Measurements from ENCODE around the gene PCOLCE2. TPM values are rescaled to one million over a fixed set of nuclear protein-coding genes. Genes with fewer than 3 reads are reported as not detected.

Gene PCOLCE2
- total and polyA plus RNA-seq, 2 donors (not counting 3 experiments of a cell fraction or from before 2014, with no cell fraction given) = not detected

DNA sequence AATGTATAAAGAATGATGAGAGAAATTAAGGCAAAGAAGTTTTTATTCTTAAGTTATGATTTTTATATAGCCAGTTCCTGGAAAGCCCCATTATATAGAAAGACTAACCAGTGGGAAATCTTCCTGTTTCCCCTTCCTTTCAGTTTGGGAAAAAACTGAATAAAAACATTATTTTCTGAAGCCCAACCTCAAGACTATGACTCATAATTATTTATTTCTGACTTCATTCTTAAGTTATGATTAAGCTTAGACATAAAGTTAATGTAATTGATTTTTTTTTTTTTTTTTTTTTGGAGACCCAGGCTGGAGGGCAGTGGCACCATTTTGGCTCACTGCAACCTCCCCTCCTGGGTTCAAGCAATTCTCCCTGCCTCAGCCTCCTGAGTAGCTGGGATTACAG lies 109.3 kb downstream of the PCOLCE2 start:
- H3K27me3 ChIP-seq (ENCODE audit: control insufficient read depth in 2 of 2, insufficient read depth in 2 of 2, low read length in 2 of 2) = no peaks in the 10 kb centered on the region
- no peak overlapping the region for H3K4me2 ChIP-seq (ENCODE audit: insufficient read depth, low read length)
- no peaks in the 10 kb centered on the region for H3K36me3 ChIP-seq (ENCODE audit: control insufficient read depth in 2 of 2, extremely low read depth in 1 of 2, insufficient read depth in 2 of 2, low read length in 2 of 2)
- ChIA-PET POLR2A (interaction anchor here (0.7 kb wide), 1 partner anchor 256 kb away, joined by 4 read pairs; no protein-coding TSS in a partner anchor), CTCF (interaction anchor here (0.8 kb wide), 1 partner anchor 49 kb away, joined by 4 read pairs; no protein-coding TSS in a partner anchor)
- peak; percentile 29 for DNase-seq (ENCODE audit: low read depth, low spot score)
- no peak overlapping the region for H2AFZ ChIP-seq (ENCODE audit: low read depth, low read length)
- H3K9me3 ChIP-seq (replicated peaks; ENCODE audit: control insufficient read depth, insufficient read depth, low read length) = no peaks in the 10 kb centered on the region
- H3K9me1 ChIP-seq (replicated peaks; ENCODE audit: control insufficient read depth, extremely low read depth, insufficient read depth, low read length) = no peaks in the 10 kb centered on the region
- intact Hi-C loops (cut with micrococcal nuclease) = no loop called here
- no peak overlapping the region for H3K4me3 ChIP-seq (replicated peaks in 1 of 3; ENCODE audit: insufficient read depth in 1 of 3, low read depth in 1 of 3, low read length in 3 of 3)
- FAIRE-seq = no peak
- H3K79me2 ChIP-seq (ENCODE audit: control insufficient read depth, insufficient read depth, low read length) = no peaks in the 10 kb centered on the region
- H3K9ac ChIP-seq (replicated peaks; ENCODE audit: extremely low read depth, insufficient read depth, low read length) = no peak overlapping the region
- dilution Hi-C loops (cut with MboI; ENCODE audit: extremely low pct_ligation_motif_present, low sequenced_read_pairs) = no loop called here
- H3K4me1 ChIP-seq (ENCODE audit: control insufficient read depth, extremely low read depth, insufficient read depth, low read length) = no peaks in the 10 kb centered on the region
- H3K27ac ChIP-seq (ENCODE audit: insufficient read depth, low read depth, low read length) = no peak overlapping the region
- no TSS peak for BruUV-seq (replicated peaks)
- TF ChIP-seq FOS (IDR thresholded peaks at IDR 0.05; ENCODE audit: borderline replicate concordance, insufficient read depth, low read length) (peak; percentile 77), GATA2 (IDR thresholded peaks at IDR 0.05; ENCODE audit: insufficient read depth, insufficient read length, low read depth, low read length) (no peak), JUN (IDR thresholded peaks at IDR 0.05; ENCODE audit: borderline replicate concordance, insufficient read depth, insufficient read length, low read depth) (peak; percentile 3), POLR2A (IDR thresholded peaks at IDR 0.05; ENCODE audit: low read depth, low read length) (no peak)
- TF ChIP-seq, protein P1, sequence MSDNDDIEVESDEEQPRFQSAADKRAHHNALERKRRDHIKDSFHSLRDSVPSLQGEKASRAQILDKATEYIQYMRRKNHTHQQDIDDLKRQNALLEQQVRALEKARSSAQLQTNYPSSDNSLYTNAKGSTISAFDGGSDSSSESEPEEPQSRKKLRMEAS (IDR thresholded peaks at IDR 0.05; ENCODE audit: insufficient read depth, insufficient read length) = no peak
- no peaks in the 10 kb centered on the region for H4K20me1 ChIP-seq (replicated peaks; ENCODE audit: control insufficient read depth, extremely low read depth, insufficient read depth, low read length)

DNA sequence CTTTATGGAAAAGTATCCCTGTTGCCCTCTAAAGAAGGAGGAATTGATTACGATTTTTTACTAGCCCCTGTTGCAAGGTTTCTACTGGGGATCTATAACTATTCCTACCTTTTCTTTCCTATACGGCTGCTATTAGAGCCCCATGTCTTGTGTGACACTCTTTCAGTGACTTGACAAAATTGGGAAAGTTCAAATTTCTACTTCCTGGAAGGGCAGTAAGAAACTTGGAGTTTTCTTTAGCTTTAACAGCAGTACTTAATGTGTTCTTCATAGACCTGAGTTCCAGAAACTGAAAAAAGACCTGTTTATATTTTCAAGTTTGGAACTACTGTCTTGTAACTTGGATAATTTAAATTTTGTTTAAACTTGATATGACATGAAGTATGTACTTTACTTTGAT lies 110.3 kb downstream of the PCOLCE2 start:
- Histone ChIP-seq H3K27ac (ENCODE audit: insufficient read depth, low read depth, low read length) (no peak overlapping the region), H3K9me1 (replicated peaks; ENCODE audit: control insufficient read depth, extremely low read depth, insufficient read depth, low read length) (no peaks in the 10 kb centered on the region), H2AFZ (ENCODE audit: low read depth, low read length) (no peak overlapping the region), H3K4me2 (ENCODE audit: insufficient read depth, low read length) (no peak overlapping the region), H3K4me3 (replicated peaks in 1 of 3; ENCODE audit: insufficient read depth in 1 of 3, low read depth in 1 of 3, low read length in 3 of 3) (no peak overlapping the region), H3K4me1 (ENCODE audit: control insufficient read depth, extremely low read depth, insufficient read depth, low read length) (no peaks in the 10 kb centered on the region), H3K36me3 (ENCODE audit: control insufficient read depth in 2 of 2, extremely low read depth in 1 of 2, insufficient read depth in 2 of 2, low read length in 2 of 2) (no peaks in the 10 kb centered on the region), H3K79me2 (ENCODE audit: control insufficient read depth, insufficient read depth, low read length) (no peaks in the 10 kb centered on the region), H3K9ac (replicated peaks; ENCODE audit: extremely low read depth, insufficient read depth, low read length) (no peak overlapping the region), H4K20me1 (replicated peaks; ENCODE audit: control insufficient read depth, extremely low read depth, insufficient read depth, low read length) (no peaks in the 10 kb centered on the region), H3K9me3 (replicated peaks; ENCODE audit: control insufficient read depth, insufficient read depth, low read length) (no peaks in the 10 kb centered on the region), H3K27me3 (ENCODE audit: control insufficient read depth in 2 of 2, insufficient read depth in 2 of 2, low read length in 2 of 2) (no peaks in the 10 kb centered on the region)
- DNase-seq (ENCODE audit: low read depth, low spot score) (no peak), FAIRE-seq (no peak)
- TF ChIP-seq EZH2 (IDR thresholded peaks at IDR 0.05; ENCODE audit: borderline replicate concordance, low read depth, low read length, severe bottlenecking) = no peak
- TF ChIP-seq, protein P1 (IDR thresholded peaks at IDR 0.05; ENCODE audit: insufficient read depth, insufficient read length) = no peak
- TF ChIP-seq POLR2A (IDR thresholded peaks at IDR 0.05; ENCODE audit: low read depth, low read length) = no peak
- no peak for TF ChIP-seq JUN (IDR thresholded peaks at IDR 0.05; ENCODE audit: borderline replicate concordance, insufficient read depth, insufficient read length, low read depth)
- TF ChIP-seq FOS (IDR thresholded peaks at IDR 0.05; ENCODE audit: borderline replicate concordance, insufficient read depth, low read length) = no peak
- no peak for TF ChIP-seq MYC (IDR thresholded peaks at IDR 0.05; ENCODE audit: low read depth, low read length)
- TF ChIP-seq, protein P2, sequence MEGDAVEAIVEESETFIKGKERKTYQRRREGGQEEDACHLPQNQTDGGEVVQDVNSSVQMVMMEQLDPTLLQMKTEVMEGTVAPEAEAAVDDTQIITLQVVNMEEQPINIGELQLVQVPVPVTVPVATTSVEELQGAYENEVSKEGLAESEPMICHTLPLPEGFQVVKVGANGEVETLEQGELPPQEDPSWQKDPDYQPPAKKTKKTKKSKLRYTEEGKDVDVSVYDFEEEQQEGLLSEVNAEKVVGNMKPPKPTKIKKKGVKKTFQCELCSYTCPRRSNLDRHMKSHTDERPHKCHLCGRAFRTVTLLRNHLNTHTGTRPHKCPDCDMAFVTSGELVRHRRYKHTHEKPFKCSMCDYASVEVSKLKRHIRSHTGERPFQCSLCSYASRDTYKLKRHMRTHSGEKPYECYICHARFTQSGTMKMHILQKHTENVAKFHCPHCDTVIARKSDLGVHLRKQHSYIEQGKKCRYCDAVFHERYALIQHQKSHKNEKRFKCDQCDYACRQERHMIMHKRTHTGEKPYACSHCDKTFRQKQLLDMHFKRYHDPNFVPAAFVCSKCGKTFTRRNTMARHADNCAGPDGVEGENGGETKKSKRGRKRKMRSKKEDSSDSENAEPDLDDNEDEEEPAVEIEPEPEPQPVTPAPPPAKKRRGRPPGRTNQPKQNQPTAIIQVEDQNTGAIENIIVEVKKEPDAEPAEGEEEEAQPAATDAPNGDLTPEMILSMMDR (IDR thresholded peaks at IDR 0.05; ENCODE audit: extremely low read depth in 1 of 2, insufficient read depth in 1 of 2, low read depth in 1 of 2, low read length in 2 of 2) = no peak
- TF ChIP-seq POLR2AphosphoS5 (IDR thresholded peaks at IDR 0.05; ENCODE audit: insufficient read depth, low read depth, low read length) = no peak
- no peak for TF ChIP-seq GATA2 (IDR thresholded peaks at IDR 0.05; ENCODE audit: insufficient read depth, insufficient read length, low read depth, low read length)
- ChIA-PET POLR2A (no interaction called here), CTCF (no interaction called here)
- intact Hi-C loops (cut with micrococcal nuclease) (no loop called here), dilution Hi-C loops (cut with MboI; ENCODE audit: extremely low pct_ligation_motif_present, low sequenced_read_pairs) (no loop called here)
- no TSS peak for BruUV-seq (replicated peaks)

Measured in endothelial cell of umbilical vein (primary cell).